ENCODE measurements around the gene ZDHHC14.

DNA sequence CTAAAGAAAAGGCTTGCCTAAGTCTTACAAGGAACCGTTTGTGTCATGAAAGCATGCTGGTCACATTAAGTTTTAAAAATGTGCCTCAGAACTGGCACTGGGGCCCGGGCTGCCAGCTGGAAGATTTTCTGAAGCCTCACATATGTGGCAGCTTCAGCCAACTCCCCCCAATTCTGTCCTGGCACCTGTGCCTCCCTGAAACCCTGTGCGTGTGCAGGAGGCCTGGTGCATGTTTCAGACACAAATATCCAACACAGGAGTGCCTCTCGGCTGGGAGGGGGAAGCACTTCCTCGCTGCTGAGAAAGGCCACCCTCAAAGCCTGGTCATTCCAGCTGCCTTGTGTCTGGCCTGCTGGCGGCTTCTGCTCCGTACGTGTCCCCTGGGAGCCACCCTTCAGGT, 253.6 kb downstream of the ZDHHC14 start:
- TF ChIP-seq, protein P1, sequence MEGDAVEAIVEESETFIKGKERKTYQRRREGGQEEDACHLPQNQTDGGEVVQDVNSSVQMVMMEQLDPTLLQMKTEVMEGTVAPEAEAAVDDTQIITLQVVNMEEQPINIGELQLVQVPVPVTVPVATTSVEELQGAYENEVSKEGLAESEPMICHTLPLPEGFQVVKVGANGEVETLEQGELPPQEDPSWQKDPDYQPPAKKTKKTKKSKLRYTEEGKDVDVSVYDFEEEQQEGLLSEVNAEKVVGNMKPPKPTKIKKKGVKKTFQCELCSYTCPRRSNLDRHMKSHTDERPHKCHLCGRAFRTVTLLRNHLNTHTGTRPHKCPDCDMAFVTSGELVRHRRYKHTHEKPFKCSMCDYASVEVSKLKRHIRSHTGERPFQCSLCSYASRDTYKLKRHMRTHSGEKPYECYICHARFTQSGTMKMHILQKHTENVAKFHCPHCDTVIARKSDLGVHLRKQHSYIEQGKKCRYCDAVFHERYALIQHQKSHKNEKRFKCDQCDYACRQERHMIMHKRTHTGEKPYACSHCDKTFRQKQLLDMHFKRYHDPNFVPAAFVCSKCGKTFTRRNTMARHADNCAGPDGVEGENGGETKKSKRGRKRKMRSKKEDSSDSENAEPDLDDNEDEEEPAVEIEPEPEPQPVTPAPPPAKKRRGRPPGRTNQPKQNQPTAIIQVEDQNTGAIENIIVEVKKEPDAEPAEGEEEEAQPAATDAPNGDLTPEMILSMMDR (IDR thresholded peaks at IDR 0.05) = no peak
- no peak for TF ChIP-seq ZFX (IDR thresholded peaks at IDR 0.05; ENCODE audit: borderline replicate concordance)

Measured in 22Rv1 (cell line).